ENCODE measurements around the gene TBC1D23. TPM values are rescaled to one million over a fixed set of nuclear protein-coding genes. Genes with fewer than 3 reads are reported as not detected.

TBC1D23 gene
- total RNA-seq, 1 donor from 2014 or later = 36.6 TPM

GRCh38 chr3:100265016-100265415 lies 4.2 kb downstream of the TBC1D23 start:
- no peak for TF ChIP-seq CTCF (IDR thresholded peaks at IDR 0.05; ENCODE audit: insufficient read depth, low read length, severe bottlenecking)
- Histone ChIP-seq H3K27me3 (ENCODE audit: control insufficient read depth, insufficient read depth, low read length) (no peaks in the 10 kb centered on the region), H3K4me3 (ENCODE audit: low read depth, low read length) (no peak overlapping the region), H3K36me3 (ENCODE audit: control insufficient read depth, insufficient read depth, low read length) (no peaks in the 10 kb centered on the region)
- DNase-seq (ENCODE audit: low read depth) = peak; percentile 60
- FAIRE-seq = no peak

- no peak for TF ChIP-seq CTCF (IDR thresholded peaks at IDR 0.05; ENCODE audit: insufficient read depth, low read length, severe bottlenecking)
- FAIRE-seq (no peak), DNase-seq (ENCODE audit: low read depth) (no peak)
- Histone ChIP-seq H3K4me3 (ENCODE audit: low read depth, low read length) (no peak overlapping the region), H3K36me3 (ENCODE audit: control insufficient read depth, insufficient read depth, low read length) (no peaks in the 10 kb centered on the region), H3K27me3 (ENCODE audit: control insufficient read depth, insufficient read depth, low read length) (no peaks in the 10 kb centered on the region)
These were observed 5.7 kb downstream of the TBC1D23 start for GRCh38 chr3:100266531-100266930.

- H3K27me3 ChIP-seq (ENCODE audit: control insufficient read depth, insufficient read depth, low read length) = no peaks in the 10 kb centered on the region
- no peak for TF ChIP-seq CTCF (IDR thresholded peaks at IDR 0.05; ENCODE audit: insufficient read depth, low read length, severe bottlenecking)
- H3K4me3 ChIP-seq (ENCODE audit: low read depth, low read length) = no peak overlapping the region
- H3K36me3 ChIP-seq (ENCODE audit: control insufficient read depth, insufficient read depth, low read length) = no peaks in the 10 kb centered on the region
- no peak for FAIRE-seq
- no peak for DNase-seq (ENCODE audit: low read depth)
These were observed 7.4 kb downstream of the TBC1D23 start for GRCh38 chr3:100268156-100268555.

GRCh38 chr3:100269001-100269400 lies 8.2 kb downstream of the TBC1D23 start:
- no peaks in the 10 kb centered on the region for H3K27me3 ChIP-seq (ENCODE audit: control insufficient read depth, insufficient read depth, low read length)
- FAIRE-seq = no peak
- no peak for TF ChIP-seq CTCF (IDR thresholded peaks at IDR 0.05; ENCODE audit: insufficient read depth, low read length, severe bottlenecking)
- DNase-seq (ENCODE audit: low read depth) = peak; percentile 24
- no peak overlapping the region for H3K4me3 ChIP-seq (ENCODE audit: low read depth, low read length)
- no peaks in the 10 kb centered on the region for H3K36me3 ChIP-seq (ENCODE audit: control insufficient read depth, insufficient read depth, low read length)

- DNase-seq (ENCODE audit: low read depth) = peak; percentile 99
These were observed 8.8 kb downstream of the TBC1D23 start for GRCh38 chr3:100269410-100270214.

More at GRCh38 chr3:100269410-100270214, 8.8 kb downstream of the TBC1D23 start:
- FAIRE-seq = no peak
- H3K36me3 ChIP-seq (ENCODE audit: control insufficient read depth, insufficient read depth, low read length) = no peaks in the 10 kb centered on the region
- no peaks in the 10 kb centered on the region for H3K27me3 ChIP-seq (ENCODE audit: control insufficient read depth, insufficient read depth, low read length)
- TF ChIP-seq CTCF (IDR thresholded peaks at IDR 0.05; ENCODE audit: insufficient read depth, low read length, severe bottlenecking) = no peak
- H3K4me3 ChIP-seq (ENCODE audit: low read depth, low read length) = no peak overlapping the region

All from bronchial epithelial cell (primary cell).